ENCODE measurements around the gene EIF4E2.

- TF ChIP-seq CTCF (IDR thresholded peaks at IDR 0.05; ENCODE audit: poor library complexity) (no peak), EZH2 (IDR thresholded peaks at IDR 0.05; ENCODE audit: borderline replicate concordance) (no peak), EZH2phosphoT487 (IDR thresholded peaks at IDR 0.05; ENCODE audit: low read depth, severe bottlenecking, unreplicated experiment) (no peak)
Observed at GRCh38 chr2:232512602-232513001, 37.9 kb upstream of the EIF4E2 start.

All from hepatocyte (in vitro differentiated cells).